DMS79 treated with DMSO at 0.1 percent for 48 hours (cell line): ENCODE data around the gene SFXN5.

ENCODE experiments used
- DNase-seq: peaks from one replicate; lab custom pipeline; 2025; lab: John Stamatoyannopoulos, UW

The SFXN5 gene

GRCh38 chr2:73043929-73044832 lies 27.3 kb downstream of the SFXN5 start:
- peak; percentile 68 for DNase-seq

- DNase-seq = no peak
These were observed 28.2 kb downstream of the SFXN5 start for GRCh38 chr2:73043276-73043675.

- DNase-seq = peak; percentile 18
These were observed 33.4 kb downstream of the SFXN5 start for GRCh38 chr2:73037947-73038585.

- no peak for DNase-seq
These were observed 34.7 kb downstream of the SFXN5 start for GRCh38 chr2:73036766-73037165.

GRCh38 chr2:73035899-73036711 lies 35.4 kb downstream of the SFXN5 start:
- no peak for DNase-seq

- no peak for DNase-seq
These were observed 36.7 kb downstream of the SFXN5 start for GRCh38 chr2:73034661-73035375.

GRCh38 chr2:73033766-73034381 lies 37.6 kb downstream of the SFXN5 start:
- DNase-seq = no peak

- no peak for DNase-seq
These were observed 38.3 kb downstream of the SFXN5 start for GRCh38 chr2:73033142-73033765.

- DNase-seq = no peak
These were observed 38.8 kb downstream of the SFXN5 start for GRCh38 chr2:73032702-73033097.

- no peak for DNase-seq
These were observed 39.5 kb downstream of the SFXN5 start for GRCh38 chr2:73031725-73032701.

- DNase-seq = no peak
These were observed 40.3 kb downstream of the SFXN5 start for GRCh38 chr2:73031095-73031678.

GRCh38 chr2:73028841-73029240 lies 42.7 kb downstream of the SFXN5 start:
- DNase-seq = no peak

GRCh38 chr2:73027340-73027739 lies 44.2 kb downstream of the SFXN5 start:
- no peak for DNase-seq

GRCh38 chr2:73023497-73023896 lies 48.0 kb downstream of the SFXN5 start:
- DNase-seq = no peak

GRCh38 chr2:73022024-73022568 lies 49.4 kb downstream of the SFXN5 start:
- no peak for DNase-seq

- DNase-seq = no peak
These were observed 50.0 kb downstream of the SFXN5 start for GRCh38 chr2:73021371-73022010.

GRCh38 chr2:73020657-73021370 lies 50.7 kb downstream of the SFXN5 start:
- no peak for DNase-seq

- no peak for DNase-seq
These were observed 51.2 kb downstream of the SFXN5 start for GRCh38 chr2:73020306-73020656.
